ENCODE data around the gene DSTN.

The DSTN gene

DNA sequence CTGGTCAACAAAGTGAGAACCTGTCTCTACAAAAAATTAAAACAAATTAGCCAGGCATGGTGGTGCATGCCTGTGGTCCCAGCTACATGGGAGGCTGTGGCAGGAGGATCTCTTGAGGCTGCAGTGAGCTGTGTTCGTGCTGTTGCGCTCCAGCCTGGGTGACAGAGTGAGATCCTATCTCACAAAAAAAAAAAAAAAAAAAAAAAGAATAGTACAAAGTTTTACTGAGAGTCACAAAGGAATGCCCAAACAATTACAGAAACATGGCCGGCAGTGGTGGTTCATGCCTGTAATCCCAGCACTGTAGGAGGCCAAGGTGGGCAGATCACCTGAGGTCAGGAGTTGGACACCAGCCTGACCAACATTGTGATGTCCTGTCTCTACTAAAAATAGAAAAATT, 14.8 kb upstream of the DSTN start:
- DNase-seq: no peak

DNA sequence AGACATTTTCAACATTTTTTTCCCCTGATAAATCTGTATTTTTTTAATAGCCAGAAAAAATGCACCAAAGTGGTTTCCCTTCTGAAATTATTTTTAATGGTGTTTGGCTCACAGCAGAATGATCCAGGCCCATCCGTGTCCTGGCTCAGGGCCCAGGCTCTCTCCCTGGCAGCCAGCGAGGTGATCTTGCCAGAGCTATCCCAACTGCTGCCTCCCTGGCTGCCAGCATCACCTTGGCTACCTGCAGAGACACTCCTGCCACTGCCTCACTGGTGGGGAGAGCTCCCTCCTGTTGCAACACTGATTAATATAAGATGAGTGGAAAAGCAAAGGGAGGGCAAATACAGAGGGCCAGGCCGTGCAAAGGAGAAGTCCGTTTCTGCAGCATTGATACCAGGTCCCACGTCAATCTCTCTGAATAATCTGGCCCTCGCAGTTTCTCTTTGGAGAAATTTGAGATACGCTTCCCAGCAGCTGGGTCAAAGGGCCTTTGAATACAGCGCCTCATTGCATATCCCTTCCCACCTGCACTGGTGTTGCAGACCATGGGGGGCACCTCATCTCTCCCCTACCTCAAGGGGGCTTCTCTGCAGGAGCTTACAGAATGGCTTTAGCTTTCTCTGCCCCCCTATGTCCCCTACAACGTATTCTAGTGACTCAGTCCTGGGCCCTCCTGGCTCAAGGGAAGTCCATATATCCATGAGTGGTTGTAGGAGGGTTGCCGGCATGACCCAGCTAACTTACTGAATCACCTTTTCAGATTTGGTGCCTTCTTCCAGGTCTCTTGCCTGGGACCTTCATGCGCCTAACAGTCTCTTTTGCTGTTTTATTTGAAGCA, 12.8 kb upstream of the DSTN start:
- no peak for DNase-seq

DNA sequence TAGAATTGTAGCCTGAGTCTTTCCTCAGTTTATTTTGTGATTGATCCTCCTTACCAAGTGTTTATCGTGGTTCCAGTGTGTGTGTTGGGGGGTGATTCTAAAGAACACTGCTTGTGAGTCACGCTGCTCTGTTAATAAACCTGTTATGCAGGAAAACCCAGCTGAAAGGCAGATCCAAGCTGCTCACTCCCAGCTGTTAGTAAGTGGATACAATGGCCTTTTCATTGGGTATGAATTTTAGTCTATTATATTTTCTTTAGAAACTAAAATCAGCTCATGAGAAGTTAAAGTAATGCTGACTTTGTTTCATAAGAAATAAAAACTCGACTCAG, 12.2 kb upstream of the DSTN start:
- no peak for DNase-seq

DNA sequence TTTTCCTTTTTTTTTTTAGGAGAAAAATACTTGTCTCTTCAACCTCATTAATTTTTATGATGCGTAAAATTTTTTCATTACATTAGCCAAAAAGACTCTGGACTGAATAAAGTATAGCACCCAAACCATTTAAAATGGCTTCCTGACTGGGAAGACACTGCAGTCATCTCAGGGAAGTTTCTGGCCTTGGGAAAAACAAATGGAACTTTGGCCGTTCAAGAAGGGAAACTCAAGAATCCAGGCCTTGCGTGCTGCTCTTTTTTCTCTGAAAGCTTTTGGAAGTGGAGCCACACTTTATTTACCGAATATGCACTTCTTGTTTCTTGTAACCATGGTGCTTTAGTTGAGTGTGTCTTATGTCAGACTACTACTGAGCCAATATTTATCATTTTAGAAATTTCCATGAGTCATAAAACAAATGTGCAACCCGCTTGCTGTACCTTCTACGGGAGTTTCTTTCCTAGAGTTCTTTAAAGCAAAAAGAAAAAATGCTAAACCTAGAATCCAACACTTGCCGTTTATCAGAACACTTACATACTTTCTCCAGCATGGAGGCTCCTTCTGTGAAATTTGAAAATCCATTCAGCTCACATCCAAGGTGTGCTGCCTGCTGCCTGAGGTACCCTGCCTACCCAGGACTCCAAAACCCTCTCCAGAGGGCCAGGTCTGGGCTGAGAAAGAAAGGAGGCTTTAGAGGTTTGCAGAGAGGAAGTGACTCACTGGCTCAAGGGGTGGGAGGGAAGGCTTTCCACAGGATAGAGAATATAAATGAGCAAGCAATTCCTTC, 11.5 kb upstream of the DSTN start:
- DNase-seq: peak; percentile 50

- no peak for DNase-seq
Measured at GRCh38 chr20:17558941-17559304, 11.0 kb upstream of the DSTN start.

- DNase-seq: no peak
Measured at GRCh38 chr20:17559338-17559737, 10.5 kb upstream of the DSTN start.

DNA sequence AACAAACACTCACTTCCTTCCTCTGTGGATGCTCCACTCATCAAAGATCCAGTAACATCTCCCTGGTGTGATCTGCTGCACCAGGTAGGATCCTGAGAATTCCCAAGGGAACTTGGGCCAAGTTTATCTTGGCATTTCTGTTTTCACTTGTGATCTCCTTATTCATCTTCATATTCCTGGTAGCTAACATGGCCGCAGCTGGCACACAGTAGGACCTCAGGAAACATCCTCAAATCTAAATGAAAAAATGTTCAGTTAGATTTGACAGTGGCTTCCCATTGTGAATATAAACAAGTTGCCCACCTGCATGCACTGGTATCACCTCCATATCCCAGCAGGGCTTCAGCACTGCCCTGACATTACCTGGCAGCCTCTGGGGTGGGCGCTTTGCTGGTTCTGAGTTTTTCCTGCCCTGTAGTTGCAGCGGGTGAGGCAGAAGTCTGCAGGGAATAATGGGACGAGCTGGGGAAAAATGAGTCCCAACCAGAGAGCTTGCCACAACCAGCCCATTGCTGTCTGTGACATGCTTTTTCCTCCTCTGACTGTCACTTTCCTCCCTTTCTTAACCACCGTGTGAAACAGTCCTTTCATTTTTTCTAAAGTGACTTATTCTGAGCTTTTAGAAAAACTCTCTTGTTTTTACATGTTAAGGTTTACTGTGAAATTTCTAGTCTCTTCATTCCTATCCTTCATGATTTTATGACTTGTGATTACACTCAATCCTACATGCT, 9.4 kb upstream of the DSTN start:
- DNase-seq: no peak

- DNase-seq: no peak
Measured at GRCh38 chr20:17562804-17563305, 7.0 kb upstream of the DSTN start.

GRCh38 chr20:17565169-17565845, 4.6 kb upstream of the DSTN start:
- no peak for DNase-seq

GRCh38 chr20:17566345-17566744, 3.5 kb upstream of the DSTN start:
- no peak for DNase-seq

GRCh38 chr20:17568045-17568788, 1.7 kb upstream of the DSTN start:
- DNase-seq: no peak

DNA sequence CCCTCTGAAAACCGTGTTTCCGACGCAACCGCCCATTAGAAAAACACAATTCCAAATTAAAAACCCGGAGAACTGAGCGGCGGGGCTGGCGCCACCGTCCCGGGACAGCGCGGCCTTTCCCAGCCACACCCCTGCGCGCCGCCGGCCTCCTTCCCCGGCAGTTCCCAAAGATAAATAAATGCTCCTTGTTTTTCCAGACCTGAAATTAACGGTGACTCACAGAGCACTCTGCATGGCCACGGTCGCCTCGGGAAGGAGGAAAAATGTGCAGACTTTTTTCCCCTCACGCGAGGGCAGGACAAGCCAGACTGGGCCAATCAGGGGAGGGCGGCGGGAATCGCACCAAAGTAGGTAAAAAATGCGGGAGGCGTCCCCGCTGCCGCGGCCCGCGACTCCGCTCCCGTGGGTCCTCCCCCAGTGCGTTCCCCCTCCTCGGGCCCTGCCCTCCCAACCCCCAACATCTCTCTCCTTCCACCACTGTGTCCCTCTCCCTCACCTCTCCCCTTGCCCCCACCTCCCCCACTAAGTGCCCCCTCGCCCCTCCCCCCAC, 828 bp upstream of the DSTN start:
- DNase-seq: peak; percentile 87

GRCh38 chr20:17570347-17571152, 675 bp downstream of the DSTN start:
- no peak for DNase-seq

GRCh38 chr20:17571153-17571527, 1.3 kb downstream of the DSTN start:
- no peak for DNase-seq

DNA sequence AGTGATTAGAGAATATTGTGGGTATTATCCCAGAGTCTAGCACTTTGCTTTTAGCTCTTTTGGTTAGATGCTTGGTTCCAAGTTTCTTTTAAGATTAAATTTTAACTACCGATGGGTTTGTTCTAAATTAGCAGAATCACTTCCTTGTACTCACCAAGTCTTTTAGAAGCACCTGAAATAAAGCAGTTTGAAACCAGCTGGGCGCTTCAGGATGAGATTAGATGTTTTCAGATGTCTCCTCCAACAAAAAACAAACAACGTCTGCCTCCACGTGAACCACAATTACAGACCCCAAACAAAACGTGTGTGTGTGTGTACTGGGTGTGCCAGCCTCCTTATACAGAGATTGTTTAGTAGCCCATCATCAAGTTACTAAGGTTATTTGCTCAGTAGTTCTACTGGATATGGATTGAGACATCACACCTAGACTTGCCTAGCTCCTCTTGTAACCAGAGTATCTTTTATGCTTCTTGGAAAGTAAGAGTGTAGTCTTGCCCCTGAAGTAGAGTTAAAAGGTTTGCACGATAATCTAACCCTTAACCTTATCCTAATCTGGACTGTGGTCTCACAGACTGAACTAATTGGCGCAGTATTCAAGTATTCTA, 2.3 kb downstream of the DSTN start:
- no peak for DNase-seq

DNA sequence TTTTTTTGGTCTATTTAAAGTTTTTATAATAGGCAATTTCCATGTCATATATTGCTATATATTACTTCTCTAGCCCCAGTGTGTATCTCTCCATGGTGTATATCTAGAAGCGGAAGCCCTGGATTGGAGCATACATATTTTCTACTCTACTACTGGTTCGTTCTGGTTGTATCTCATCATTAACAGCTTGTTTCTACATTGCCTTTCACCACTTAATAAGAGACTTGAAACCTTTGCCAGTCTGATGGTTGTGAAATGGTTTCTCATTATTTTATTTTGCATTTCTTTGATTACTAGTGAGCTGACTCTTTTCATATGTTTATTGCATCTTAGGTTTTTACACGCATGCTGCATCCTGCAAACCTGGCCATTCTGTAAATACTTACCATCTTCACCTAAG, 3.6 kb downstream of the DSTN start:
- DNase-seq: no peak

- no peak for DNase-seq
Measured at GRCh38 chr20:17576215-17576614, 6.3 kb downstream of the DSTN start.

DNA sequence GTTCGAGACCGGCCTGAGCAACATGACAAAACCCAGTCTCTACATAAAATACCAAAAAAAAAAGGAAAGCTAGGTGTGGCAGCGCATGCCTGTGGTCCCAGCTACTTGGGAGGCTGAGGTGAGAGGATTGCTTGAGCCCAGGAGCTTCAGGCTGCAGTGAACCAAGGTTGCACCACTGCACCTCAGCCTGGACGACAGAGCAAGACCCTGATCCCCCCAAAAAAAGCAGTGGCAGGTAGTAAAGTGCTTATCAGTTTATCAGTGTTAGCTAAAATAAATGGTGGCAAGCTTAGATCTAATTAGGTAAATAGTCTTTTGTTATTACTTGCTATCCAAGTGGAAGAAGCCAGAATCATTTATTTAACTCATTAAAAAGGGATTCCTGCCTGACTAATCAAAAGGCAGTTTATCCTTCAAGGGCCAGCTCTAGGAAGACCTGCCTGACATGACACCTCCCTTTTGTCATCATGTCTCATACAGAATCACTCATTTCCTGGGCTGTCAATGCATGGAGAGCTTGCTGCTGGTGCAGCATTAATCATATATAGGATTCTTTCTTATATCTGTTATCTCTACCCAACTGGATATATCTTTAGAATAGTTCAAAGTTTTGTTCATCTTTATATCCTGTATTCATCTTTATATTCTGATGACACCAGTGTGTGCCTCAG, 9.6 kb downstream of the DSTN start:
- DNase-seq: no peak

GRCh38 chr20:17580895-17581294, 11.0 kb downstream of the DSTN start:
- no peak for DNase-seq

GRCh38 chr20:17583126-17583525, 13.3 kb downstream of the DSTN start:
- DNase-seq: no peak

Measured in GOT3 (cell line).